Hepatic stellate cell (primary cell): ENCODE results near the gene MYH3.

Experiments used
- DNase-seq: peaks from one replicate; pipeline ENCODE4 v3.0.0; 2011; ENCODE audit warnings: low spot score

The MYH3 gene

GRCh38 chr17:10613775-10614513 is 43.2 kb downstream of the MYH3 start:
- no peak for DNase-seq

- DNase-seq = no peak
Measured at GRCh38 chr17:10612957-10613744, 44.0 kb downstream of the MYH3 start.

GRCh38 chr17:10610884-10611283 is 46.2 kb downstream of the MYH3 start:
- no peak for DNase-seq

GRCh38 chr17:10608244-10608643 is 48.9 kb downstream of the MYH3 start:
- DNase-seq = no peak

- no peak for DNase-seq
Measured at GRCh38 chr17:10606110-10606509, 51.0 kb downstream of the MYH3 start.

- DNase-seq = no peak
Measured at GRCh38 chr17:10605221-10605783, 51.8 kb downstream of the MYH3 start.

- no peak for DNase-seq
Measured at GRCh38 chr17:10604521-10604920, 52.6 kb downstream of the MYH3 start.

GRCh38 chr17:10603931-10604330 is 53.2 kb downstream of the MYH3 start:
- no peak for DNase-seq

GRCh38 chr17:10600571-10600970 is 56.5 kb downstream of the MYH3 start:
- DNase-seq = no peak

GRCh38 chr17:10598621-10599020 is 58.5 kb downstream of the MYH3 start:
- DNase-seq = no peak

- DNase-seq = no peak
Measured at GRCh38 chr17:10589553-10590145, 67.5 kb downstream of the MYH3 start.

- DNase-seq = no peak
Measured at GRCh38 chr17:10585529-10585928, 71.6 kb downstream of the MYH3 start.

GRCh38 chr17:10583834-10584233 is 73.3 kb downstream of the MYH3 start:
- no peak for DNase-seq

- DNase-seq = no peak
Measured at GRCh38 chr17:10579270-10579669, 77.8 kb downstream of the MYH3 start.
